Naive thymus-derived CD4-positive, alpha-beta T cell (primary cell): ENCODE results near the gene JAML. TPM values are rescaled to one million over a fixed set of nuclear protein-coding genes. Genes with fewer than 3 reads are reported as not detected.
"Not testable (repeated sequence)": the region's sequence is repeated elsewhere in the genome, so short reads cannot be mapped to it uniquely, and the experiment has no call there.

Source experiments
- ATAC-seq: fragments of 150-1000 bp; cut with Tn5 transposase; 2 replicates; pipeline ENCODE4 v1.10.0; 2021; ENCODE audit warnings: mild to moderate bottlenecking, moderate library complexity
- CTCF ChIA-PET: fragments of 350-600 bp; sonication (Branson Sonifier 250); formaldehyde crosslinking; loops from one replicate; lab custom pipeline; 2021; ENCODE audit warnings: antibody characterized with exemption; lab: Charles Lee
- POLR2A ChIA-PET: fragments of 350-600 bp; sonication (Branson Sonifier 250); formaldehyde crosslinking; loops from one replicate; lab custom pipeline; 2021; ENCODE audit warnings: antibody characterized with exemption, inconsistent platforms; lab: Charles Lee
- DNase-seq, 9 donors: peaks; one replicate each; pipeline versions ENCODE4 v3.0.0 to v3.0.0-alpha.2; 2020 to 2022; ENCODE audit warnings: mixed read lengths in 1 of 9
- H3K27ac ChIP-seq: one replicate; pipeline ENCODE4 v1.7.0; 2013; ENCODE audit warnings: mild to moderate bottlenecking, low read depth, low read length, moderate library complexity
- H3K27me3 ChIP-seq, 2 donors: one replicate each; pipeline ENCODE4 v1.7.0; 2013; ENCODE audit warnings: low read length in 2 of 2, mild to moderate bottlenecking in 2 of 2, moderate library complexity in 2 of 2; ENCODE audit not compliant: control insufficient read depth in 2 of 2, insufficient read depth in 2 of 2
- H3K36me3 ChIP-seq, 3 experiments: 1 replicate in 2 of 3; 2 replicates in 1 of 3; pipeline ENCODE4 v1.7.0; 2013; ENCODE audit warnings: low read length in 3 of 3, mild to moderate bottlenecking in 3 of 3, moderate library complexity in 1 of 3; ENCODE audit not compliant: insufficient read depth in 3 of 3, control insufficient read depth in 2 of 3
- H3K4me1 ChIP-seq, 2 donors: one replicate each; pipeline ENCODE4 v1.7.0; 2013; ENCODE audit warnings: low read length in 2 of 2, mild to moderate bottlenecking in 2 of 2, moderate library complexity in 1 of 2; ENCODE audit not compliant: control insufficient read depth in 2 of 2, insufficient read depth in 2 of 2
- H3K4me3 ChIP-seq: 2 replicates; pipeline ENCODE4 v1.7.0; 2013; ENCODE audit warnings: mild to moderate bottlenecking, low read length
- H3K9me3 ChIP-seq, 3 experiments: 1 replicate in 2 of 3; 2 replicates in 1 of 3; pipeline ENCODE4 v1.7.0; 2013; ENCODE audit warnings: low read length in 3 of 3; ENCODE audit not compliant: control insufficient read depth in 2 of 3
- H3K27ac Mint-ChIP-seq, 9 donors: one replicate each; pipeline ENCODE4 v1.8.0; 2020 to 2022; ENCODE audit warnings: mixed read lengths in 9 of 9, mild to moderate bottlenecking in 8 of 9, moderate library complexity in 5 of 9, inconsistent platforms in 2 of 9
- H3K27me3 Mint-ChIP-seq, 5 donors: one replicate each; pipeline ENCODE4 v1.8.0; 2021 to 2022; ENCODE audit warnings: mixed read lengths in 5 of 5, mild to moderate bottlenecking in 1 of 5
- H3K36me3 Mint-ChIP-seq, 5 donors: one replicate each; pipeline ENCODE4 v1.8.0; 2020 to 2022; ENCODE audit warnings: mixed read lengths in 5 of 5, mild to moderate bottlenecking in 3 of 5, inconsistent platforms in 1 of 5
- H3K4me1 Mint-ChIP-seq, 7 donors: one replicate each; pipeline ENCODE4 v1.8.0; 2020 to 2022; ENCODE audit warnings: mixed read lengths in 7 of 7, mild to moderate bottlenecking in 3 of 7, inconsistent platforms in 1 of 7
- H3K4me3 Mint-ChIP-seq, 10 donors: one replicate each; pipeline ENCODE4 v1.8.0; 2020 to 2022; ENCODE audit warnings: mild to moderate bottlenecking in 10 of 10, mixed read lengths in 10 of 10, moderate library complexity in 6 of 10, inconsistent platforms in 2 of 10
- H3K9me3 Mint-ChIP-seq, 11 donors: one replicate each; pipeline ENCODE4 v1.8.0; 2020 to 2022; ENCODE audit warnings: mixed read lengths in 11 of 11, mild to moderate bottlenecking in 4 of 11, inconsistent platforms in 1 of 11, moderate library complexity in 1 of 11
- intact Hi-C, 2 donors: fragments of 100-400 bp; cut with micrococcal nuclease; formaldehyde crosslinking; loops; one replicate each; pipeline ENCODE4 v1.15.1; 2023
- polyA plus RNA-seq, 2 donors: library from polyadenylated mRNA; unstranded; fragments of 300-500 nt; fragmentation: Illumina TruSeq; gene quantifications; one replicate each; pipeline ENCODE4 v1.2.3, GENCODE V29; 2021
- total RNA-seq, 6 experiments: library from RNA in 5 of 6; stranded (reverse) in 5 of 6; gene quantifications; 1 replicate in 5 of 6; 2 replicates in 1 of 6; pipeline ENCODE4 v1.2.3 and lab custom pipeline; 2021 to 2026

JAML gene
- total and polyA plus RNA-seq, 7 experiments from 2014 or later, result 64.3 to 195 (median 118) TPM

DNA sequence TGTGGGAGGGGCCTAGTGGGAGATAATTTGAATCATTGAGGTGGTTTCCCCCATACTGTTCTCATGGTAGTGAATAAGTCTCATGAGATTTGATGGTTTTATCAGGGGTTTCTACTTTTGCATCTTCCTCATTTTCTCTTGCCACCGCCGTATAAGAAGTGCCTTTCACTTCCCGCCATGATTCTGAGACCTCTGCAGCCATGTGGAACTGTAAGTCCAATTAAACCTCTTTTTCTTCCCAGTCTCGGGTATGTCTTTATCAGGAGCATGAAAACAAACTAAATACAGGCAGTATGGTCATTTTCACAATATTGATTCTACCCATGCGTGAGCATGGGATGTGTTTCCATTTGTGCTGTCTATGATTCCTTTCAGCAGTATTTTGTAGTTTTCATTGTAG is 32.0 kb downstream of the JAML start:
- Mint-ChIP-seq H3K36me3 (peaks cover 10 to 54% (median 37%) of the 10 kb centered on the region in 5 donors), H3K9me3 (peaks cover 0 to 21% (median 6%) of the 10 kb centered on the region in 11 donors), H3K27me3 (peaks cover 0 to 22% (median 5%) of the 10 kb centered on the region in 5 donors), H3K27ac (peak overlapping the region in 2 of 9 donors; percentile 40 to 44)
- POLR2A ChIA-PET, H3K4me1 Mint-ChIP-seq, H3K9me3 ChIP-seq, H3K27me3 ChIP-seq, H3K4me1 ChIP-seq, CTCF ChIA-PET, intact Hi-C loops, H3K4me3 Mint-ChIP-seq, ATAC-seq, H3K4me3 ChIP-seq, H3K27ac ChIP-seq, DNase-seq: not testable (repeated sequence)
- H3K36me3 ChIP-seq, result peaks cover 0 to 45% (median 9%) of the 10 kb centered on the region in 3 experiments

DNA sequence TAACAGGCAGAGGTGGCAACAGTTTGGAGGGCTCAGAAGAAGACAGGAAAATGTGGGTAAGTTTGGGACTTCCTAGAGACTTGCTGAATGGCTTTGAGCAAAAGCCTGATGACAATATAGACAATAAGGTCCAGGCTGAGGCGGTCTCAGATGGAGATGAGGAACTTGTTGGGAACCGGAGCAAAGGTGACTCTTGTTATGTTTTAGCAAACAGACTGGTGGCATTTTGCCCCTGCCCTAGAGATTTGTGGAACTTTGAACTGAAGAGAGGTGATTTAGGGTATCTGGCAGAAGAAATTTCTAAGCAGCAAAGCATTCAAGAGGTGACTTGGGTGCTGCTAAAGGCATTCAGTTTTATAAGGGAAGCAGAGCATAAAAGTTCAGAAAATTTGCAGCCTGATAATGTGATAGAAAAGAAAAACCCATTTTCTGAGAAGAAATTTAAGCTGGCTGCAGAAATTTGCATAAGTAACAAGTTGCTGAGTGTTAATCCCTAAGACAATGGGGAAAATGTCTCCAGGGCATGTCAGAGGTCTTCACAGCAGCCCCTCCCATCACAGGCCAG is 33.8 kb downstream of the JAML start:
- DNase-seq, H3K27me3 ChIP-seq, CTCF ChIA-PET, ATAC-seq, H3K27ac ChIP-seq, H3K4me3 ChIP-seq, H3K4me3 Mint-ChIP-seq, H3K9me3 ChIP-seq, H3K4me1 ChIP-seq, intact Hi-C loops, H3K4me1 Mint-ChIP-seq, H3K27ac Mint-ChIP-seq, POLR2A ChIA-PET: not testable (repeated sequence)
- peaks cover 0 to 28% (median 0%) of the 10 kb centered on the region in 3 experiments for H3K36me3 ChIP-seq
- H3K9me3 Mint-ChIP-seq, result peaks cover 0 to 21% (median 6%) of the 10 kb centered on the region in 11 donors
- peaks cover 10 to 42% (median 33%) of the 10 kb centered on the region in 5 donors for H3K36me3 Mint-ChIP-seq
- peaks cover 0 to 35% (median 17%) of the 10 kb centered on the region in 5 donors for H3K27me3 Mint-ChIP-seq

DNA sequence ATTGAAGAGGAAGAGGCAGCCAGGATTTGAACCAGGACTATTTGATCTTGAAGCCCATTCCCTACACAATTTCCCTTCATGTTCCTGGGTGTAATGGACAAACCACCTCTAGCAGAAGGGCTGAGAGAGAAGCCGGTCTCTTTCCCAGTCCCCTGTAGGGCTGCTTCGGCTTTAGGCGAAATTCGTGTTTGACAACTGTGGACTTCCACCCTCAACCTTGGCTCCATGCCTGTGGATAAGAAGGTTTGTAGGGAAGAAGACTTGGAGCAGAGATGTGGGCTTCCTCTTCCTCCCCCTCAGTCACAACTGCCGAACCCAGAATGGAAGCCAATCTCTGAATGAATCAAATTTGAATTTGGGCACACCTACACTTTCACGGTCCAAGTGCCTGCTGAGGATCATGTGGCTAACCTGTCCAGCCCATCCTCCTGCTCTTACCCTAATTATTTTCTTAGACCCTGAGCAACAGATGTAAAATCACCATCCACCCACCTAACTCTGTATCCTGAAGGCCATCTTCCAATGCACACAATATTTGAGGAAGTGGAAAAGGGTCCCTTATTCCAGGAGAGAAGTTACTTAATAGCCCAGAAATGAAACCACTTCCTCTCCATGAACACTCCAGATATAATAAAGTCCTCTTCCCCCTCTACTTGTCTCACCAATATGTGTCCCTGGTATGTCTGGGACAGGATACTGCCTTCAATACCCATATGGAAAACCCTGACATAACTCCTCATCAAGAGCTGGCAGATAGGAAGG is 38.3 kb downstream of the JAML start:
- Mint-ChIP-seq H3K4me3 (no peak overlapping the region), H3K27me3 (peaks cover 12 to 43% (median 24%) of the 10 kb centered on the region in 5 donors), H3K36me3 (peaks cover 0 to 8% (median 7%) of the 10 kb centered on the region in 5 donors), H3K4me1 (peaks cover 0 to 8% (median 0%) of the 10 kb centered on the region in 7 donors), H3K9me3 (peaks cover 0 to 17% (median 6%) of the 10 kb centered on the region in 11 donors), H3K27ac (no peak overlapping the region)
- Histone ChIP-seq H3K27ac (no peak overlapping the region), H3K4me1 (no peaks in the 10 kb centered on the region), H3K36me3 (no peaks in the 10 kb centered on the region), H3K4me3 (no peak overlapping the region), H3K27me3 (peaks cover 0 to 3% of the 10 kb centered on the region in 2 donors), H3K9me3 (no peaks in the 10 kb centered on the region)
- ChIA-PET CTCF (no interaction called here), POLR2A (interaction anchor here (0.9 kb wide), 1 partner anchor 18 kb away, joined by 3 read pairs; no protein-coding TSS in a partner anchor)
- intact Hi-C loops, result no loop called here
- DNase-seq, result no peak
- no peak for ATAC-seq

DNA sequence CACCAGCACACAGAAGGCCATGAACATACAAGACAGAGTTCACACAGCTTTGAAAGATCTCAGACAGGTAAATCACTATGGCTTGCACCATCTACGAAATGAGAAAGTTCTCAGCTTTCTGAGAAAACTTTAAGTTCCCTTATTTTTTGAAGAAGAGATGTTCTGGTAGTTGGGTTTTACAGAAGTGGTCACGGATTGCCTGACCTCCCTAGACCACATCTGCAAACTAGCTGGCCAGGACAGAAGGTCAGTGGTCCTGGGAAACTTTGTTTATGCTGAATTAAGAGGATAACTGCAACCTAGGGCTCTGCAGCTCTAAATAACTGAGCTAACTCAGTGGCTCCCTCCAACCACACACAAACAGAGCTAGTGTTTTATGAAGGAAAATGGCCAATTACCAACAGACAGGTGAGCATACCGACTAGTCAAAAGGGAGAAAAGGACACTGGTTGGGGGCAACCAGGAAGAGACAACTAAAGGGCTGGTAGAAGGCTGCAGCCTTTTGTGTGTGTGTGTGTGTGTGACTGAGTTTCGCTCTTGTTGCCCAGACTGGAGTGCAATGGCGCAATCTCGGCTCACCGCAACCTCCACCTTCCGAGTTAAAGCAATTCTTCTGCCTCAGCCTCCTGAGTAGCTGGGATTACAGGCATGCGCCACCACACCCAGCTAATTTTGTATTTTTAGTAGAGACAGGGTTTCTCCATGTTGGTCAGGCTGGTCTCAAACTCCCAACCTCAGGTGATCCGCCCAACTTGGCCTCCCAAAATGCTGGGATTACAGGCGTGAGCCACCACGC is 39.8 kb downstream of the JAML start:
- no peak for DNase-seq

DNA sequence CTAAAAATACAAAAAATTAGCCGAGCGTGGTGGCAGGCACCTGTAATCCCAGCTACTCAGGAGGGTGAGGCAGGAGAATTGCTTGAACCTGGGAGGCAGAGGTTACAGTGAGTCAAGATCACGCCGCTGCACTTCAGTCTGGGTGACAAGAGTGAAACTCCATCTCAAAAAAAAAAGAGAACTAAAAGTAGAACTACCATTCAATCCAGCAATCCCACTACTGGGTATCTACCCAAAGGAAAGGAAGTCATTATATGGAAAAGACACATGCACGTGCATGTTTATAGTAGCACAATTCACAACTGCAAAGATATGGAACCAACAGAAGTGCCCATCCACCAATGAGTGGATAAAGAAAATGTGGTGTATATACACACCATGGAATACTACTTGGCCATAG is 41.1 kb downstream of the JAML start:
- H3K9me3 ChIP-seq, H3K4me1 ChIP-seq, H3K27ac Mint-ChIP-seq, H3K9me3 Mint-ChIP-seq, H3K36me3 Mint-ChIP-seq, H3K36me3 ChIP-seq, intact Hi-C loops, H3K27ac ChIP-seq, H3K4me3 ChIP-seq, H3K4me3 Mint-ChIP-seq, CTCF ChIA-PET, H3K27me3 ChIP-seq, DNase-seq, POLR2A ChIA-PET: not testable (repeated sequence)
- Mint-ChIP-seq H3K27me3 (peaks cover 17 to 34% (median 25%) of the 10 kb centered on the region in 5 donors), H3K4me1 (peaks cover 0 to 11% (median 0%) of the 10 kb centered on the region in 7 donors)
- ATAC-seq, result peak; percentile 20

More for the DNA sequence above, 39.8 kb downstream of the JAML start:
- peaks cover 0 to 8% (median 0%) of the 10 kb centered on the region in 11 donors for H3K9me3 Mint-ChIP-seq
- intact Hi-C loops, result no loop called here
- CTCF ChIA-PET, result interaction anchor here (0.5 to 1.4 kb wide), 3 partner anchors 14 to 772 kb away, joined by 3 to 7 read pairs (median 3); no protein-coding TSS in a partner anchor
- no peak overlapping the region for H3K27ac ChIP-seq
- no peaks in the 10 kb centered on the region for H3K9me3 ChIP-seq
- no peaks in the 10 kb centered on the region for H3K36me3 Mint-ChIP-seq
- peaks cover 0 to 3% of the 10 kb centered on the region in 2 donors for H3K27me3 ChIP-seq
- H3K36me3 ChIP-seq, result no peaks in the 10 kb centered on the region
- no peak overlapping the region for H3K4me3 Mint-ChIP-seq
- no peaks in the 10 kb centered on the region for H3K4me1 ChIP-seq
- ATAC-seq, result peak; percentile 64
- H3K4me3 ChIP-seq, result no peak overlapping the region
- POLR2A ChIA-PET, result interaction anchor here (0.9 kb wide), 1 partner anchor 20 kb away, joined by 3 read pairs; no protein-coding TSS in a partner anchor
- no peak overlapping the region for H3K27ac Mint-ChIP-seq
- H3K4me1 Mint-ChIP-seq, result peaks cover 0 to 9% (median 0%) of the 10 kb centered on the region in 7 donors
- H3K27me3 Mint-ChIP-seq, result peaks cover 12 to 40% (median 24%) of the 10 kb centered on the region in 5 donors

DNA sequence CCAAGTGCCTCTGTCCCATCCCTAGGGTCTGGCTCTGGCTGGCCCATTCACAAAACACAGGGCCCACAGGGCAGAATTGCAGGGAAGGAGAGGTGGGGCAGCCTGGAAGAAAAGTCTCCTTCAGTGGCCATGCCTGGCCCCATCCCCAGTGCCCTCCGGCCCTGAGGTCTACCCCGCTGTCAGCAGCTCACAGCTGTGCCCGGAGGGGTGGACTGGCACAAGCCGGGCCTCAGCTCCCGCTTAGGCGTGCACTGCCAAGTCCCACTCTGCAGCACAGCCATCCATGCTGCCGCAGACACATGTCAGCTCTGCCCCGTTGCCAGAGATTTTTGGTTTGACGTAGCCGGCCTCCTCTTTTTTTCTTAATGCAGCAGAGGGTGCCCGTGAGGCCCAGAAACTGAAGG is 44.5 kb downstream of the JAML start:
- POLR2A ChIA-PET, result no interaction called here
- H3K4me3 ChIP-seq, result no peak overlapping the region
- no peaks in the 10 kb centered on the region for H3K4me1 ChIP-seq
- peak in 1 of 9 donors; percentile 15 for DNase-seq
- peaks cover 0 to 7% (median 0%) of the 10 kb centered on the region in 7 donors for H3K4me1 Mint-ChIP-seq
- no peaks in the 10 kb centered on the region for H3K36me3 ChIP-seq
- H3K27me3 ChIP-seq, result no peaks in the 10 kb centered on the region
- intact Hi-C loops, result no loop called here
- peaks cover 14 to 30% (median 16%) of the 10 kb centered on the region in 5 donors for H3K27me3 Mint-ChIP-seq
- H3K4me3 Mint-ChIP-seq, result no peak overlapping the region
- H3K9me3 ChIP-seq, result no peaks in the 10 kb centered on the region
- peaks cover 0 to 3% (median 0%) of the 10 kb centered on the region in 5 donors for H3K36me3 Mint-ChIP-seq
- no peaks in the 10 kb centered on the region for H3K9me3 Mint-ChIP-seq
- ATAC-seq, result no peak
- H3K27ac ChIP-seq, result no peak overlapping the region
- CTCF ChIA-PET, result no interaction called here
- H3K27ac Mint-ChIP-seq, result no peak overlapping the region
